Amniotic epithelial cell (primary cell): ENCODE measurements around the gene FAM171A2.
"Not testable (repeated sequence)": the region's sequence is repeated elsewhere in the genome, so short reads cannot be mapped to it uniquely, and the experiment has no call there.

Source experiments
- DNase-seq: peaks from one replicate; pipeline ENCODE4 v3.0.0-alpha.2; 2010; ENCODE audit warnings: low read depth

The FAM171A2 gene

DNA sequence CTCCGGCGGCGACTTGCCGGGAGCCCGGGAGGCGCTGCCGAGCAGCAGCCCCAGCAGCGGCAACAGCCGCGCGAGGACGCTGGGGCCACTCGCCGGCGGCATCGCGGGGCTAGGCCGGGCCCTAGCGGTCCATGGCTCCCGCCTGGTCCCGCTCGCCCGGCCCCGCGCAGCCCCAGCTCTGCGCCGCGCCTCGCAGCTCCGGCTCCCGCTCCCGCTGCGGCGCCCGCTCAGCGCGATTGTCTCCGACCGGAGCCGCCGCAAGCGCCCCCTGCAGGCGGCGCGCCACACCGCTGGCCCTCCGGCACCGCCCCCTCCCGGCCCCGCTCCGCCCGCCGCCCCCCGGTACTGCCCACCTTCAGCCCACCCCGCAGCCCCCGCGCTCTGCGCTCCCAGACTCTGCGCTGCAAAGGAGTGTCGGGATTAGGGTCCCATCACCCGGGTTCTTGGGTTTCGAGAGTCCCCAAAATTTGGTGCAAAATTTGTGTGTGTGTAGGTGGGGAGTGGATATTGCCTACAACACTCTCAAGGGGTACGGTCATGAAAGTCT lies at the start of gene FAM171A2:
Gene FAM171A2 (minus strand): TSS at position 241 of the 547 bp plus-strand sequence. CDS start 139 bp downstream, at position 102.
- DNase-seq, result no peak

DNA sequence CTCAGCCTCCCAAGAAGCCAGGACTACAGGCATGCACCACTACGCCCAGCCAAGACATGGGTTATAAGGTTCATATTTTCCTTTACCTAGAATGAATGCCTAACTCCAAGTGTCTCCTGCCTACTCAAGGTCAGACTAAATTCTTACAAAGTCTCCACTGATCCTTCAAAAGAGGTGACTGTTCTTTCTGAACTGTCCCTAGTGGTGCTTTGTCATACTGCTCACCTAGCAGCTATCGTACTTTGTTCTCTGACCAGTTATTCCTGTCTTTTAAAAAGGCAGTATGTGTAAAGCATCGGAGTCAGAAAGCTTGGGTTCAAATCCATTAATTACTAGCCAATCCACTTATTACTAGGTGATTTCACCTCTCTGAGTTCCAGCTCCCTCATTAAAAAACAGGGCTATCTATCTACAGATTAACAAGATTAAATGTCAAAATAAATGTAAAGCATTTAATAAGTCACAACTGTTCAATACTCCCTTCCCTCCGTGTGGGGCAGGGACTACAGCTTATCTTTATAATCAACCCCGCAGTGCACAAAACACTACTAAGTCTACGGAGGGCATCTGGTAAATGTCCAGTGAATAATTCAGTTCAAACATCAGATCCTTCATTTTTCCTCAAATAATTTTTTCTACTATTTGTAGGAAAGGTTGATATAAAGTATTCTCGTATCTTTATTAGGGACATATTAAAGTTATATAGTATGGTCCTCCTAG lies 45.8 kb upstream of the FAM171A2 start:
- DNase-seq, result no peak

DNA sequence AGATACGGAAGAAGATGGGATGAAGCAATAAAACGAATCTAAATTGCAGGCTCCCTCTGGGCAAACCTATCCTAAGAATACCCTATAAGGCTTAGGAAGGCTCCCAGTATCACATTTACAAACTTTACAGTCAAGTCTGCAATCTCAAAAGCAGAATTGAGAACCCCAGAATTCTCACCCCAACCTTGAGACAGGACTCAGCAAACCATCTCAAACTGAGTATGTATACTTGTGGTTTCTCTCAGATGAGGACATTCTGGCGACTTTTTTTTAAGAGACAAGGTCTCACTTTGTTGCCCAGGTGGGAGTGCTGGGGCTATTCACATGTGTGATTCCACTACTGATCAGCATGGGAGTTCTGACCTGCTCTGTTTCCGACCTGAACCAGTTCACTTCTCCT lies 45.1 kb upstream of the FAM171A2 start:
- no peak for DNase-seq

DNA sequence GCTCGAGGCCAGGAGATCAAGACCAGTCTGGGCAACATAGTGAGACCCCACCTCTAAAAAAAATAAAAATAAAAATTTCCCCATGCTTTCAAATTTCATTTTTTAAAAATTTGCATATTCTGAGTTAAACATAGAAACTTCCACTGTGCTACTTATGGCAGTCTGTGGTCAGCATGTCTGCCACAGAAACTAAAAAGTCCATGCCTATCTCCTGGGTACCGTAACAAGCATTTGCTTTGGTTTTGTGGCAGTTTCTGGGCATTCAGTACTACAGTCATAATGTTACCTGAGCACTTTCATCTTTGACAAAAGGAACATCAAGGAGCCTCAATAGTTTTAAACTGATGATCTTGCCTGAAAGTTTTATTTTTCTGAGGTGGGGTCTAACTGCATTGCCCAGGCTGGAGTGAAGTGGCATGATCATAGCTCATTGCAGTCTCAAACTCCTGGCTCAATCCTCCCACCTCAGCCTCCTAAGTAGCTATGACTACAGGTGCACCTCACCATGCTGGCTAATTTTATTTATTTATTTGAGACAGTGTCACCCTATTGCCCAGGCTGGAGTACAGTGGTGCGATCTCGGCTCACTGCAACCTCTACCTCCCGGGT lies 39.0 kb upstream of the FAM171A2 start:
- no peak for DNase-seq

DNA sequence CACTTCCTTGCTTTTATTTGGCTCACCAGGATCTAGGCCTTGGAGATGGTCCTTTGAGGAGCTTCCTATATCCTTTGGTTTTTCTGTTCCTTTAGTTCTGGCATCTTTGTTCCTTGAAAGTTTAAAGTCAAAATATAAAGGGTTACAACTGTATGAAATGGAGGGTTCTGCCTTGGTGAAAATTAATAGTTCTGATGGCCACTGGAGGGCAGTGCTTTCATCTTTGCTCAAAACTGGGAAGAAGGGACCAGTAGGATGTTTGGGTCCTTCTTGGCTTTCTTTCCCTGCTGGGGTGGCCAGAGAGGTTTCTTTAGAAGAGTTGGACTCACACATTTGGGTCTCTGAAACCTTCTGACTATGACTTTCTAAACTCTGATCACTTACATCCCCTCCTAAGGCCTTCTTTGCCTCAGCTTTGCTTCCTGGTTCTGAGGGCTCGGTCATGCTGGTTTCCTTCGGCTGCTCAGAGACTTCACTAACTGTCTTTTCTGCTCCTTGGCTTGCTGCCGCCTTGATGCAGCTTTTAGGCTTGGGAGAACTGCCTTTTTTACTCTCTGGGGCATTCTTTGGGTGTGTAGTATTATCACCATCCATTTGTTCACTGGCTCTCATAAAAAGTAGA lies 36.7 kb upstream of the FAM171A2 start:
- peak; percentile 24 for DNase-seq

DNA sequence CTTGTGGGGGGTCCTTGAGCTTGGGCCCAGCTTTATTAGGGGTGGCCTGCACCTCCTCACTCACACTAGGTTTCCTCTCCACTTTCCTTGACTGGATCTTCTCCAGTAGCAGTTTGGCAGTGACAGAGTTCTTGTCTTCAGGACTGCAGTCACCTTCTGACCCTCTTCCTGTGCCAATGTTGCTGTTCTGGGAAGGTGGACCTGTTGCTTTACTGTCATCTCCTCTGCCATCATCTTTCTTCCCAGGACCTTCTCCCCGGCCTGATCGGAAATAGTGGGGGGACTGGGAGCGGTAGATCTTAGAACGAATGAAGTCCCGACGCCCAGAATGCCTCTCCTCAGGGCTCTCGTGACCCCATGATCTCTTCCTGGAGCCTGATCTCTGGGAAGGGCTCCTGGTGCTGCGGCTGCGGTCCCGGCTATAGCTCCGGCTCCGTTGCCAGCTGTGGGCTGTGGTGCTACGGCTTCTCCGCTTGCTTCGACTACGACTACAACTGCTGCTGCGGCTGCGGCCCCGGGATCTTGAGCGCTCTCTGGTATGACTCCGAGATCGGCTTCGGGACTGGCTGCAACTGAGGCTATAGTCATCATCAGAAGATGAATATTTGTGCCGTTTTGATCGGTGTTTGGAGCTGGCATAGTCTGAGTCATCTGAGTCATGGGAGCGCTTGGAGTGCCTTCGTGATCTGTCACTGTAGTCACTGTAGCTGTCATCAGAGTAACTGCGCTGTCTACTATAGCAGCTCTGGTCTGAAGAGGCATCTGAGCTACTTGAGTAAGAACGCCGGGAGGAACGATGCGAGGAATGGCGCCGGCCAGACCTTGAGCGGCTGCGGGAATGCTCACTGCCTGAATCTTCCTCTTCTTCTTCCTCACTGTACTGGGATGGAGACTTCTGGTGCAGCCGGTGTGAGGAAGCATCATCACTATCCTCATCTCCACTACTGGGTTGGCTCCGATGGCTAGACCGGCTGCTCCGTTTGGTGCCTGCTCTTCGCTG lies 35.3 kb upstream of the FAM171A2 start:
- no peak for DNase-seq

DNA sequence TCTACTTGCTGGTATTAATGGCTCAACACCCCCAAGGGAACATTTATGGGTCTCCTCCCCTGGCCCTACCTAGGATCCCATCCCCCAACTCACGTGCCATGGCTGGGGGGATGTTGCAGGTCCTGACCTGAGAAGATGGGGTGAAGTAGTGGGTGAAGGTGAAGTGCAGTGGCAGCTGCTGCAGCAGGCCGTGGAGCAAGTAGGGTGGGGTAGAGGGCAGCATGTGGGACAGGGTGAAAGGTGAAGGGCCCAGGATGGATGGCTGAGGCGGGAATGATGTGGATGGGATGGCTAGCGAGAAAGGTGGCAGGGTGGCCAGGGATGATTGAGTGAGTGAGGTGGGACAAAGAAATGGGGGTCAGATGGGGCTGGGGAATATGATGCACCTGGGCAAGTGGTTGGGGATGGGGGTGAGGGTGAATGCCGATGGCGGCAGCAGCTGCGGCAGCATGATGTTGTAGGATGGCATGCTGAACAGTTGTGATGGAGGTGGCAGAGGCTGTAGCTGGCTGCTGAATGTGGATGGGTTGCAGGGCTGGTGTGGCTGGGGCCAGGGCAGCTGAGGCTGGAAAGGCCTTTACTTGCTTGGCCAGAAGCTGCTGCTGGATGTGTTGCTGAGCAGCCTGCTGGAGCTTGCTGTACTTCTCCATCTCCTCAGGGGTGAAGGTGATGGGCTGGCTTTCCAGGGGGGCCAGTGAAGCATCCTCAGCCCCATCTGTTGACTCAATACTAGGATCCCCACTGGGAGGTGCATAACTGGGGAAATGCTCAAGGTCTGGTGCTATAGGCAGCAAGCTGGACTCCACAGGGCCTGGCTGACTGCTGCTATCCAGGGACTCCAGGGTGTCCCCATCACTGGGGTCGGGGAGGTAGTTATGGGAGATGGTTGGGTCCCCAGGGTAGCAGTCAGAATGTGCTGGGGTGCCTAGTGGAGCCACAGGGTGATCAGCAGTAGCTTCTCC lies 34.1 kb upstream of the FAM171A2 start:
- DNase-seq, result no peak

DNA sequence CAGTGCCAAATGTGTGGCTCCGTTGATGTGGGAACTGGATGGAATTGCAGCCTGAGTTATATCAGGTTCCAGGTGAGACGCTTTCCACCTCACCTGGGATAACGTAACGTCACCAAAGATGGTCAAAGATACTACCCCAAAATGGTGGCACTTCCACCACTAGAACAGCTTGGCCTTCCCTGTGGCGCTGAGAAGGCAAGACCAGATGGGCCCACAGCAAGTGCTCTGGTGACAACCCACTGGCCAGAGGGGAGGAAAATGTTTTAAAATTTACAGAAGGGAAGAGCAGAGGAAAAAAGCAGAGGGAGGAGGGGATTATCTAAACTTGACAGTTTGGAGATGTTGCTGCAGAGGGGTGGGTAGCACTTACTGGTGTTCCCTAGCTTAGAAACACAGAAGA lies 33.3 kb upstream of the FAM171A2 start:
- no peak for DNase-seq

DNA sequence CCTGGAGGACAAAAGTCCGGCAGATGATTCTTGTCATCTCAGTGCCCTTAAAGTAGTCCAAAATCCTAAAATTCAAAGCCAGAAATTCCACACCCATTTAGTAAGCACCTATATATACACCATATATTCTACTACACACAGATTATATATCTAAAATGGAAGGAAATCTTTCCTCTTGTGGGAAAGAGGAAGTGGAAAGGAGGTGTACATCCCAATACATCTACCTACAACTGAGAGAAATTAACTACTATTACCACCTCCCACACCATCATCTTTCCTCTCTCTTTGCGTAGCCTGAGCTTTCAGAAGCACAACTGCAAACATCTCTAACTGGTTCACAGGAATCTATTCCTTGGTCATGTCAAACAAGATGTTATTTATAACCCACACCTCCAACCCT lies 31.2 kb upstream of the FAM171A2 start:
- DNase-seq, result no peak

DNA sequence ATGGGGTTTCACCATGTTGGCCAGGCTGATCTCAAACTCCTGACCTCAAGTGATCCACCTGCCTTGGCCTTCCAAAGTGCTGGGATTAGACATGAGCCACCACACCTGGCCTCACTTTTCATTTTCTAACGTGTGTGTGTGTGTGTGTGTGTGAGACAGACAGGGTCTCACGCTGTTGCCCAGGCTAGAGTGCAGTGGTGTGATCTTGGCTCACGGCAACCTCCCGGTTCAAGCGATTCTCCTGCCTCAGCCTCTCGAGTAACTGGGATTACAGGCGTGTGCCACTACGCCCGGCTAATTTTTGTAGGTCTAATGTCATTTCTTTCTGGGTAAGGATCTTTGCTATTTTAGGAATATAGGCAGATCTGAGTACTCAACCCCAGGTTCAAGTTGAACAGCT lies 30.5 kb upstream of the FAM171A2 start:
- not testable (repeated sequence) for DNase-seq

DNA sequence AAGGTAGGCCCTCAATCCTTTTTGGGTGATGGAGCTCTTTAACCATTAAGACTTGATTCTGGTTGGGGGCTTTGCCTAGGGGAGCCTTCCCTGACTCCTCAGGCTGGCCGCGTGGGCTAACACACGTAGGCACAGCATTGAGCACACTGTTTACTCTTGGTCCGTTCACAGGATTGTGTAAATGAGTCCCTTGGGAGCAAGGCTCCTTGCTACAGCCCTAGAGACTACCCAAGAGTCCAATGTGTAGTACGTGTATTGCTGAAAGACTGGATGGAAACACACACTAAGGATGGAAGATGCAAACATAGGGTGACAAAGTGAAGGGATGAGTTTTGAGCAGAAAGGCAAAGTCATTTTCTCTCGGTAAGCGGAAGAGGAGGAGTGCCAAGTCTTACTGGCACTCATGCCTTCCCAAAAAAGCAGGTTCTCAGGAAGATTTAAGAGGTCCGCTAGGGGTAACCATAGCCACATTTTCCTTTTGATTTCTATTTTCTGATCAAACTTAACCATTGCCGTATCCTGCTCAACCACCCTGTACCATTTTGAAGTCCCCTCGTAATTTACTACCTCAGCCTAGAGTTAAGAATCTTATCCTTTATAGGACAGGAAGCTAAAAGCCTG lies 26.7 kb upstream of the FAM171A2 start:
- no peak for DNase-seq

DNA sequence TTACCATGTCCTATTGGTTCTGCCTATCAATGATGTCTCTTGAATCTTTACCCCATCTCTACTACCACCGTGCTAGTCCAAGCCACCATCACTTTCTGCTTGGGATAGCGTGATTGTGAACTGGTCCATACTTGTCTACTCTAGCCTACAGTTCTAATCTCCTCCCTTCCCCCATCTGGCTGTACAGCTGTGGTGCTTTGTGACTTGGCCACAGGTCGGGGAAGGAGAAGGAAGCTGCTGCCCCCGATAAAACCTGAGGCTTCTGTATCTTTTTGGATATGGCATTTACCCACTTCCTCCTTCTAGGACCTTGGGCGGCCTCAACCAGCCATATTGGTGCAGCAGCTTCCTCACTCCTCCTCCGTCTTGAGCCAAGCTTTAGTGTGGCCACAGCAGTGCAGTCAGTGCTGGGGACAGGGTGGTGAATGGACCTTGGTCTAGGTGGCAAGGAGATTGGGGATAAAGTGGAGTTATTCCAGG lies 26.1 kb upstream of the FAM171A2 start:
- DNase-seq, result no peak

DNA sequence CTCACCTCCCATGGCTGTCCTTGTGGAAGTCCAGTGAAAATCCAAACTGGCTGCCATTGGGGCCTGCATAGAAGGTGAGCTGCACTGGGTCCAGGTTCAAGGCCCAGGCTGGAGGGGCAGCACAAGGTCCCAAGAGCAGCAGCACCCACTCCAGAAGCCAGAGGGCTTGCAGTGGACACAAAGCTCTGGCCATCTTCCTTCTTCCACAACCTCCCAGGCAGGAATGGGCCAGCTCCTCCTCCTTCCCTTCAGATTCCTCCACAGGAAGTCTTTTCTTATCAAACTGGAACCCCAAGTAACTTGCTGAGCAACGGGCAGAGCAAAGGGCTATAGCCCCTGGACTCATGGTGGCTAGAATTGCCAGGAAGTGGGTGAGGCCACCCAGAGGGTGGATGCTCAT lies 25.6 kb upstream of the FAM171A2 start, which contains the start of gene ITGA2B:
Gene ITGA2B (minus strand): TSS at position 369 of the 400 bp plus-strand sequence. CDS start 176 bp downstream, at position 193.
- DNase-seq, result no peak

DNA sequence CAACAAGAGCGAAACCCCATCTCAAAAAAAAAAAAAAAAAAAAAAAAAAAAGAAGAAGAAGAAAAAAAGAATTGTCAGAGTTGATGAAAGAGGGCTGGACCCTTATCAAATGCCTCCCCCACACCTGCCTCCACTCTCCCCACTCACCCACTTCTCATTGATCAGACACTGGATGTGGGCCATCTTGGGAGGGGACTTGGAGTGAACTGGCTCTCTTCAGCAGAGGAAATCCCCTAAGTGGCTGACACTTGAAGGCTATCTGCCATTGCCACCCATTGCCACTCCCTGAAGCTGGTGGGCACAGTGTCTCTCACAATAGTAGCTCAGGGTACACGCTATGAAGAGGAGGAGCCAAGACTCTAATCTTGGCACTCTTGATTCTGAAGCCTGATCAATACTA lies 24.2 kb upstream of the FAM171A2 start:
- no peak for DNase-seq

DNA sequence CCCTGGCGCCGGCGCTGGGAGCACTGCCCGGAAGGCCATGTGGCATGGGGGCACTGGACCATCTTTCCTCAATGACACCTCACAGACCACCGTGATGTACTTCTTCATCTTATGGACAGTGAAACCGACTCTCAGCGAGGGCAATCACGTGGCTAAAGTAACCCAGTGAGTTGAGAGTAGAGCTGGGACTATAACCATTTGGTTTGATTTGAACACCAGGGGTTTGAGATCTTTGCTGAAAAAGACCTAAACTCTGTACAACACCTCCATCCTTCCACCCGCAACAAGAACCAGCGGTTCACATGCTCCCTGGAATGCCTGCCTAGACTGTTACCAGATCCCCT lies 22.5 kb upstream of the FAM171A2 start:
- DNase-seq, result no peak

DNA sequence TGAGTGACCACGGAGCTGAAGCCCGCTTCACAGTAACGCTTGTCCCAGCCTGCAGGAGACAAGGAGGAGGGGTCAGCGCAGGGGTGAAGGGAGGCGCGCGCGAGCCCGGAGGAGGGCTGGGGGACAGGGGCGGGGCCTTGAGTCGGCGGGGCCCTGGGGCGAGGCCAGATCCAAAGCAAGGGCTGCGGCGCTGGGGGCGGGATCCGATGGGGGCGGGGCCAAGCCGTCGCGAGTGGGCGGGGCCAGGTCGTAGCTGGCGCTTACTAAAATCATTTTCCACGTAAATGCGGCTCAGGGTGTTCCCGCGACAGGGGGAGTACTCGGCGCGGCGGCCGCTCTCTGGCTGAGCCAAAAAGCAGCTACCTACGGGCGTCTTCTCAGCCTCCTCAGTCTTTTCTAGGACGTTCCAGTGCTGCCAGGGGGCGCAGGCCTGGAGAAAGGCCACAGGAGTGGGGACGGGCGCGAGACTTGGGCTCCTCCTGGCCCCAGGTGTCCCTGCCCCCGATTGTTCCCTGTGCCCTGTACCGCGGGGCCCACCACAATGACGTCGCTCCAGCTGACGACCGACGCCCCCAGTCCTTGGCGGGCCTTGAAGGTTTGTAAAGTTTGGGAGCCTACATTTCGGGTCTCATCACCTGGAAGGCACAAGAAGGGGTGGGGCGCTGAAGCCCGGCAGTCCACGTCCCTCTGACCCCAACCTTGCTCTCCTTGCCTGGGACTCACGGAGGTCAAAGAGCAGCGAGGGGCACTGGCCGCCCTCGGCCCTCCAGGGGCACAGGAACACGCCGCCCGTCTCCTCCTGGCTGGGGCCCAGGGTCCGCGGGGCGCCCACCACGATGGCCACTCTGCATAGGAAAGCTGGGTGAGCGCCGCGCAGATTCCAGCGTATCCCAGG lies 21.9 kb upstream of the FAM171A2 start:
- DNase-seq, result peak; percentile 41

DNA sequence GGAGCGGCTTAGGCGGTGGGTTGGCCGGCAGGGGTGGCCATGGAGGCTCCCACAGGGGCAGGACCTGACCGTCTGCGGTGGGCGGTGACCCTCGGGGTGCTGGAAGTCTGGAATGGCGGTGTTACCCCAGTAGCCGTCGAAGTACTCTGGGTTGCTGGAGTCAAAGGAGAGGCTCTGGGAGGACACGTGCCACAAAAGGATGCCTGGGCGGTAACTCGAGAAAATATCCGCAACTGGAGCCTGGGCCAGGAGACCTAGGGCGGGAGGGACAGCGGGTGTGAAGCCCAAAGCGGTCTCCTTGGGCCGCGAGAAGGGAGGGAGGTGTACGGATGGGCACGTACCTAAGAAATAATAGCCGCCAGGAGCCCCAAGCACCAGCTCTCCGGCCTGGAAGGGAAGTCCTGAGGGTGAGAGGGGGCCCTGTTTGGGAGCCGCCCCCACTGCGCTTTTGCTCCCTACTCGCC lies 21.2 kb upstream of the FAM171A2 start:
- DNase-seq, result no peak

DNA sequence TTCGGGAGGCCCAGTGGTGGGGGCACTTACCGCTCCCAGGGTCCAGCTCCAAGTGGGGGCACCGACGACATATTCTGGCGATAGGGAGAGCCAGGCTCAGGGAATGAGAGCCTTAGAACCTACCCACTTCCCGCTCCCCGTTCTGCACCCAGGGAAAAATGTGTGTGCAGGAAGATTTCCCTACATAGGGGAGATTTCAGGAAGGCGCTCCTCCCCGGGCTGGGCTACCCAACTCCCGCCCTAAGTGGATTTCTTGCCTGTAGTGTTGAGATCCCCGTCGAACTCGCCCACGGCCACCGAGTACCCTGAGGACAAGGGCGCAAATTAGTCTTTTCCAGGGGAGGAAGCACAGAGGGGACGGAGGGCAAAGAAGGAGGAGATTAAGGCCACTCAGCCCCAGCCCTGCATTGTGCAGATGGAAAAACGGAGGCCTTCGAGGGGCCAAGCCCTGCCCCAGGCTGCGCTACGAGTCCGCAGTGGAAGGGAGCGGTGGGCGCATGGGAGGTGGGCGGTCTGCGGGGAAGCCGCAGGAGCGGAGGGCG lies 20.7 kb upstream of the FAM171A2 start:
- DNase-seq, result no peak

DNA sequence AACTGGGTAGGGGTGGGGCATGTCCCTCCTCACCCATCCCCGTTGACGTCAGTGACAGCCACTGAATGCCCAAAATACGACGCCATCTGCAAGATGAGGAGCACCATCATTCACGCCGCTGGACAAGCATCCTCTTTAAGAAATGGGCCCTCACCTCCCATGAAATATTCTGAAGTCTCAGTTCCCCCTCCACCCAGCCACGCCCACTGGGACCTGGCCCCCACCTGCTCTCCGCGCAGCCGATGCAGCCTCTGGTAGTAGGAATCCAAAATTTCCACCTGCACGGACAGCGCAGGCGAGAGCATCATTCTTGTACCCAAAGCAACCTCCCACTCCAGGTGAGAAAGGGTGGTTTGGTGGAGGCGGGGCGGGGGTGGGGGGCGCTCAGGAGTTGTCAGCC lies 20.2 kb upstream of the FAM171A2 start:
- no peak for DNase-seq
